GM23338 (cell line): Measurements from ENCODE around the gene NDRG2.

ENCODE experiments used
- CREB1 ChIP-seq: fragments of 250-450 bp; sonication (Bioruptor Pico); IDR thresholded peaks from 2 replicates; pipeline ENCODE4 v1.5.0; 2020; ENCODE audit warnings: low read depth, mild to moderate bottlenecking, moderate library complexity
- CTCF ChIP-seq, 2 experiments: fragments of 200-600 bp in 1 of 2; sonication (generic) in 1 of 2; conservative IDR thresholded peaks; 2 replicates each; pipeline versions ENCODE4 v1.5.1 to v1.6.1; 2016 to 2017; ENCODE audit warnings: antibody characterized with exemption in 2 of 2, low read depth in 2 of 2, mild to moderate bottlenecking in 2 of 2, moderate library complexity in 1 of 2
- EZH2 ChIP-seq: fragments of 200-600 bp; sonication (generic); IDR thresholded peaks from one replicate; pipeline ENCODE4 v1.8.0; 2017; ENCODE audit warnings: antibody characterized with exemption, mild to moderate bottlenecking, low read depth; ENCODE audit not compliant: unreplicated experiment
- EZH2phosphoT487 ChIP-seq: fragments of 200-600 bp; sonication (generic); IDR thresholded peaks from one replicate; pipeline ENCODE4 v1.8.1; 2018; ENCODE audit warnings: antibody characterized with exemption; ENCODE audit not compliant: unreplicated experiment
- JUNB ChIP-seq: IDR thresholded peaks from one replicate; pipeline ENCODE4 v1.6.1; 2016; ENCODE audit warnings: antibody characterized with exemption; ENCODE audit not compliant: unreplicated experiment
- POLR2AphosphoS5 ChIP-seq: IDR thresholded peaks from 2 replicates; pipeline ENCODE4 v1.6.1; 2016; ENCODE audit warnings: antibody characterized with exemption, low read depth
- REST ChIP-seq: IDR thresholded peaks from one replicate; pipeline ENCODE4 v1.6.1; 2018; ENCODE audit warnings: antibody characterized with exemption; ENCODE audit not compliant: unreplicated experiment
- ZNF114 ChIP-seq: fragments of 250-450 bp; sonication (Bioruptor Pico); IDR thresholded peaks from 2 replicates; pipeline ENCODE4 v1.5.0; 2020; ENCODE audit warnings: mild to moderate bottlenecking, moderate library complexity
- ZNF331 ChIP-seq: fragments of 250-450 bp; sonication (Bioruptor Pico); IDR thresholded peaks from 2 replicates; pipeline ENCODE4 v1.5.0; 2020; ENCODE audit warnings: low read depth, mild to moderate bottlenecking, moderate library complexity
- TF ChIP-seq, protein P1 (sequence below): IDR thresholded peaks from 2 replicates; pipeline ENCODE4 v1.6.1; 2016; ENCODE audit warnings: antibody characterized with exemption

DNA sequence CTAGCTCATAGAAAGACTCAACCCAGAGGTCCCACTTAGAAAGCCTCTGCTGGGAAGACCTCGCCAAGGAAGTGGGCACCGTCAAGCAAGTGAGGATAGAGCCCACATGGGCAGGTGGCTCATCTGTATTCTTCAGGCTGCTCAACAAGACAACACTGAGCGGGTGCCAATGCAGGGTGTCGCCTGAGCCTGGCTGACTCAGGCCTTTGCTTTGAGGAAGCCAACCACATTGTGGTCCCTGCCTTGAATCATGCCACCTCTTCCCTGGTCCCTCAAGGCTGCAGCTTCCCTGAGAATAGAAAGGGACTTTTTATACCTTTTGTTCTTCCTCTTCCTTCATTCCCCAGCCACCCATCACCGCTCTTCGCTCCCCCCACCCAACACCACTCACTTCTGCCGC is 11.9 kb upstream of the NDRG2 start:
- TF ChIP-seq CTCF (conservative IDR thresholded peaks at IDR 0.05; ENCODE audit: low read depth in 2 of 2), result no peak
- TF ChIP-seq EZH2, result no peak
- no peak for TF ChIP-seq CREB1 (CRISPR knock-in tag)
- no peak for TF ChIP-seq EZH2phosphoT487
- no peak for TF ChIP-seq POLR2AphosphoS5
- TF ChIP-seq ZNF114 (CRISPR knock-in tag), result no peak
- no peak for TF ChIP-seq JUNB
- no peak for TF ChIP-seq REST
- TF ChIP-seq, protein P1, sequence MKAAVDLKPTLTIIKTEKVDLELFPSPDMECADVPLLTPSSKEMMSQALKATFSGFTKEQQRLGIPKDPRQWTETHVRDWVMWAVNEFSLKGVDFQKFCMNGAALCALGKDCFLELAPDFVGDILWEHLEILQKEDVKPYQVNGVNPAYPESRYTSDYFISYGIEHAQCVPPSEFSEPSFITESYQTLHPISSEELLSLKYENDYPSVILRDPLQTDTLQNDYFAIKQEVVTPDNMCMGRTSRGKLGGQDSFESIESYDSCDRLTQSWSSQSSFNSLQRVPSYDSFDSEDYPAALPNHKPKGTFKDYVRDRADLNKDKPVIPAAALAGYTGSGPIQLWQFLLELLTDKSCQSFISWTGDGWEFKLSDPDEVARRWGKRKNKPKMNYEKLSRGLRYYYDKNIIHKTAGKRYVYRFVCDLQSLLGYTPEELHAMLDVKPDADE, result no peak
- TF ChIP-seq ZNF331, result no peak
